Activated T-cell treated with anti-CD3 and anti-CD28 coated beads for 1 hour (primary cell): ENCODE measurements around the gene MAML1.

Experiments used
- DNase-seq: peaks from one replicate; pipeline ENCODE4 v3.0.0-alpha.2; 2020; ENCODE audit warnings: low read depth

The MAML1 gene

GRCh38 chr5:179806250-179807048 lies 73.8 kb downstream of the MAML1 start, which contains the start of gene MGAT4B:
Gene MGAT4B, minus strand, starts transcription at chr5:179806866. Its CDS starts 283 bp downstream, at chr5:179806583.
- no peak for DNase-seq

- no peak for DNase-seq
Observed at GRCh38 chr5:179812135-179812825, 79.7 kb downstream of the MAML1 start.

- DNase-seq, result no peak
Observed at GRCh38 chr5:179812997-179813607, 80.5 kb downstream of the MAML1 start.

- DNase-seq, result no peak
Observed at GRCh38 chr5:179814090-179814489, 81.5 kb downstream of the MAML1 start.

GRCh38 chr5:179815491-179816249 lies 83.0 kb downstream of the MAML1 start:
- no peak for DNase-seq

- no peak for DNase-seq
Observed at GRCh38 chr5:179816401-179816795, 83.8 kb downstream of the MAML1 start.

- no peak for DNase-seq
Observed at GRCh38 chr5:179816796-179817469, 84.3 kb downstream of the MAML1 start.

- no peak for DNase-seq
Observed at GRCh38 chr5:179817470-179817840, 84.8 kb downstream of the MAML1 start.

GRCh38 chr5:179817890-179818745 lies 85.5 kb downstream of the MAML1 start:
- no peak for DNase-seq

GRCh38 chr5:179818746-179819295 lies 86.2 kb downstream of the MAML1 start:
- DNase-seq, result peak; percentile 70

- no peak for DNase-seq
Observed at GRCh38 chr5:179819296-179820126, 86.9 kb downstream of the MAML1 start.

- no peak for DNase-seq
Observed at GRCh38 chr5:179820127-179820482, 87.5 kb downstream of the MAML1 start.

GRCh38 chr5:179820483-179821297 lies 88.1 kb downstream of the MAML1 start, which contains the start of gene SQSTM1:
Gene SQSTM1, plus strand, starts transcription at chr5:179820905. Its CDS starts 32 bp downstream, at chr5:179820937.
- DNase-seq, result peak; percentile 79

- peak; percentile 76 for DNase-seq
Observed at GRCh38 chr5:179821298-179822058, 88.9 kb downstream of the MAML1 start.

- DNase-seq, result no peak
Observed at GRCh38 chr5:179822059-179822432, 89.4 kb downstream of the MAML1 start.

GRCh38 chr5:179822444-179822990 lies 89.9 kb downstream of the MAML1 start:
- no peak for DNase-seq

- no peak for DNase-seq
Observed at GRCh38 chr5:179823937-179824744, 91.5 kb downstream of the MAML1 start.
